H9 (cell line): ENCODE data around the gene GABRR2. TPM values are rescaled to one million over a fixed set of nuclear protein-coding genes. Genes with fewer than 3 reads are reported as not detected.

Experiments used
- DNase-seq: peaks from one replicate; pipeline ENCODE4 v3.0.0-alpha.2; 2017
- H2AFZ ChIP-seq: one replicate; pipeline ENCODE4 v1.6.1; 2013; ENCODE audit warnings: mild to moderate bottlenecking, low read length, control low read depth, moderate library complexity
- H2AK5ac ChIP-seq: 2 replicates; pipeline ENCODE4 v1.6.1; 2013; ENCODE audit warnings: low read length, control low read depth, mixed read lengths; ENCODE audit not compliant: insufficient read length
- H2BK120ac ChIP-seq: one replicate; pipeline ENCODE4 v1.6.1; 2013; ENCODE audit warnings: low read depth, mild to moderate bottlenecking, low read length, control low read depth, inconsistent platforms; ENCODE audit not compliant: poor library complexity, severe bottlenecking
- H2BK12ac ChIP-seq: 2 replicates; pipeline ENCODE4 v1.6.1; 2013; ENCODE audit warnings: low read length, control low read depth, mixed read lengths, low read depth; ENCODE audit not compliant: insufficient read length
- H2BK15ac ChIP-seq: 2 replicates; pipeline ENCODE4 v1.6.1; 2013; ENCODE audit warnings: low read depth, low read length, control low read depth
- H2BK20ac ChIP-seq: one replicate; pipeline ENCODE4 v1.6.1; 2013; ENCODE audit warnings: low read depth, mild to moderate bottlenecking, low read length, control low read depth, inconsistent platforms; ENCODE audit not compliant: poor library complexity, severe bottlenecking
- H2BK5ac ChIP-seq: 2 replicates; pipeline ENCODE4 v1.6.1; 2013; ENCODE audit warnings: low read length, control low read depth, mixed read lengths; ENCODE audit not compliant: insufficient read length
- H3K14ac ChIP-seq: 2 replicates; pipeline ENCODE4 v1.6.1; 2013; ENCODE audit warnings: low read length, control low read depth; ENCODE audit not compliant: insufficient read depth
- H3K18ac ChIP-seq: 2 replicates; pipeline ENCODE4 v1.6.1; 2013; ENCODE audit warnings: low read depth, mild to moderate bottlenecking, mixed read lengths, low read length, control low read depth; ENCODE audit not compliant: insufficient read length
- H3K23ac ChIP-seq: 2 replicates; pipeline ENCODE4 v1.6.1; 2013; ENCODE audit warnings: low read length, control low read depth, mixed read lengths, low read depth; ENCODE audit not compliant: insufficient read length
- H3K23me2 ChIP-seq: 2 replicates; pipeline ENCODE4 v1.6.1; 2013; ENCODE audit warnings: low read depth, mild to moderate bottlenecking, mixed read lengths, low read length, control low read depth; ENCODE audit not compliant: insufficient read length, poor library complexity, severe bottlenecking
- H3K27ac ChIP-seq: 2 replicates; pipeline ENCODE4 v1.5.1; 2013; ENCODE audit warnings: low read length, control low read depth, mixed read lengths, low read depth; ENCODE audit not compliant: insufficient read length
- H3K27me3 ChIP-seq: 2 replicates; pipeline ENCODE4 v1.6.1; 2013; ENCODE audit warnings: low read length, control low read depth, inconsistent platforms; ENCODE audit not compliant: insufficient read depth
- H3K4ac ChIP-seq: 2 replicates; pipeline ENCODE4 v1.6.1; 2013; ENCODE audit warnings: low read depth, mild to moderate bottlenecking, control low read depth, inconsistent platforms, low read length, moderate library complexity
- H3K4me1 ChIP-seq: 2 replicates; pipeline ENCODE4 v1.6.1; 2013; ENCODE audit warnings: low read length, control low read depth, inconsistent platforms; ENCODE audit not compliant: insufficient read depth
- H3K4me2 ChIP-seq: 2 replicates; pipeline ENCODE4 v1.6.1; 2013; ENCODE audit warnings: low read length, control low read depth, mixed read lengths; ENCODE audit not compliant: insufficient read length, insufficient read depth
- H3K56ac ChIP-seq: 2 replicates; pipeline ENCODE4 v1.6.1; 2013; ENCODE audit warnings: low read depth, mild to moderate bottlenecking, mixed read lengths, low read length, control low read depth; ENCODE audit not compliant: insufficient read length
- H3K79me1 ChIP-seq: 2 replicates; pipeline ENCODE4 v1.6.1; 2013; ENCODE audit warnings: low read depth, mild to moderate bottlenecking, moderate library complexity, low read length, control low read depth, inconsistent platforms; ENCODE audit not compliant: insufficient read depth, poor library complexity, severe bottlenecking
- H3K79me2 ChIP-seq: 2 replicates; pipeline ENCODE4 v1.6.1; 2013; ENCODE audit warnings: low read length, control low read depth, inconsistent platforms; ENCODE audit not compliant: insufficient read depth
- H3K9ac ChIP-seq: 2 replicates; pipeline ENCODE4 v1.6.1; 2013; ENCODE audit warnings: low read length, control low read depth, mixed read lengths; ENCODE audit not compliant: insufficient read length; ENCODE audit errors: extremely low read depth
- H3K9me3 ChIP-seq: one replicate; pipeline ENCODE4 v1.6.1; 2013; ENCODE audit warnings: low read depth, low read length, inconsistent platforms; ENCODE audit not compliant: control insufficient read depth
- H3T11ph ChIP-seq: one replicate; pipeline ENCODE4 v1.6.1; 2013; ENCODE audit warnings: mild to moderate bottlenecking, low read length, control low read depth, inconsistent platforms
- H4K20me1 ChIP-seq: one replicate; pipeline ENCODE4 v1.6.1; 2013; ENCODE audit not compliant: control insufficient read depth, insufficient read length, insufficient read depth
- H4K5ac ChIP-seq: 2 replicates; pipeline ENCODE4 v1.6.1; 2013; ENCODE audit warnings: low read depth, mild to moderate bottlenecking, mixed read lengths, low read length, control low read depth; ENCODE audit not compliant: insufficient read length
- H4K8ac ChIP-seq: replicated peaks from 2 replicates; pipeline ENCODE4 v1.6.1; 2013; ENCODE audit warnings: low read length, control low read depth, mixed read lengths, low read depth; ENCODE audit not compliant: insufficient read length
- H4K91ac ChIP-seq: 2 replicates; pipeline ENCODE4 v1.6.1; 2013; ENCODE audit warnings: low read depth, mild to moderate bottlenecking, moderate library complexity, mixed read lengths, low read length, control low read depth; ENCODE audit not compliant: insufficient read length
- H3K27ac Mint-ChIP-seq, 3 experiments: 2 replicates in 2 of 3; 3 replicates in 1 of 3; pipeline ENCODE4 v1.8.0; 2020 to 2021; ENCODE audit warnings: mixed read lengths in 3 of 3, mild to moderate bottlenecking in 1 of 3, moderate library complexity in 1 of 3
- H3K27me3 Mint-ChIP-seq: 2 replicates; pipeline ENCODE4 v1.8.0; 2021; ENCODE audit warnings: low read depth, mild to moderate bottlenecking, moderate library complexity, mixed read lengths
- H3K36me3 Mint-ChIP-seq, 3 experiments: 2 replicates in 2 of 3; 3 replicates in 1 of 3; pipeline ENCODE4 v1.8.0; 2020 to 2021; ENCODE audit warnings: low read depth in 3 of 3, mixed read lengths in 3 of 3; ENCODE audit not compliant: insufficient read depth in 1 of 3
- H3K4me1 Mint-ChIP-seq, 2 experiments: 2 replicates each; pipeline ENCODE4 v1.8.0; 2020; ENCODE audit warnings: mixed read lengths in 2 of 2
- H3K4me3 Mint-ChIP-seq, 2 experiments: 2 replicates in 1 of 2; 3 replicates in 1 of 2; pipeline ENCODE4 v1.8.0; 2020 to 2021; ENCODE audit warnings: mild to moderate bottlenecking in 2 of 2, mixed read lengths in 2 of 2, moderate library complexity in 1 of 2
- H3K9me3 Mint-ChIP-seq, 2 experiments: 2 replicates in 1 of 2; 3 replicates in 1 of 2; pipeline ENCODE4 v1.8.0; 2020; ENCODE audit warnings: mild to moderate bottlenecking in 2 of 2, mixed read lengths in 2 of 2, moderate library complexity in 1 of 2
- CTCF ChIP-seq: fragments of 200-600 bp; sonication (generic); conservative IDR thresholded peaks from 3 replicates; pipeline ENCODE4 v1.8.0; 2021; ENCODE audit warnings: antibody characterized with exemption, mild to moderate bottlenecking
- WGBS: extraction: QIAGEN DNeasy Blood & Tissue Kit; methylation state at CpG from one replicate; pipeline ENCODE4 v1.1.7; 2013; ENCODE audit warnings: missing lambda C conversion rate, low lambda C conversion rate, mixed read lengths; ENCODE audit not compliant: insufficient read length; ENCODE audit errors: extremely low coverage; 5-methylcytosine and 5-hydroxymethylcytosine counted together
- total RNA-seq: library from RNA; stranded (reverse); gene quantifications from 2 replicates; pipeline ENCODE4 v1.2.1, GENCODE V29; 2021

GABRR2 gene
- total RNA-seq, 1 experiment from 2014 or later, result not detected

GRCh38 chr6:89310929-89311328, 4.2 kb downstream of the GABRR2 start:
- Histone ChIP-seq H4K5ac (no peak overlapping the region), H3K4ac (no peak overlapping the region), H2BK12ac (no peak overlapping the region), H3K9ac (no peak overlapping the region), H2AFZ (no peak overlapping the region), H3K14ac (no peak overlapping the region), H3K23ac (no peak overlapping the region), H3K9me3 (no peaks in the 10 kb centered on the region), H3K56ac (no peak overlapping the region), H2AK5ac (no peak overlapping the region), H3K27me3 (no peaks in the 10 kb centered on the region), H3K79me2 (no peaks in the 10 kb centered on the region), H2BK120ac (no peak overlapping the region), H2BK15ac (no peak overlapping the region), H3K23me2 (no peaks in the 10 kb centered on the region), H4K8ac (no peak overlapping the region), H3T11ph (no peak overlapping the region), H3K18ac (no peak overlapping the region), H4K20me1 (peaks cover 3% of the 10 kb centered on the region), H3K4me1 (no peaks in the 10 kb centered on the region), H3K4me2 (no peak overlapping the region), H3K79me1 (no peaks in the 10 kb centered on the region), H2BK20ac (no peak overlapping the region), H2BK5ac (no peak overlapping the region), H4K91ac (no peak overlapping the region), H3K27ac (no peak overlapping the region)
- DNase-seq, result no peak
- Mint-ChIP-seq H3K36me3 (no peaks in the 10 kb centered on the region), H3K27ac (no peak overlapping the region; a peak in 1 of 7 replicates), H3K27me3 (peaks cover 2% of the 10 kb centered on the region), H3K4me3 (no peak overlapping the region), H3K9me3 (no peaks in the 10 kb centered on the region), H3K4me1 (peaks cover 13 to 21% of the 10 kb centered on the region in 2 experiments)
- TF ChIP-seq CTCF, result no peak
- WGBS, result no CpG with 5 or more reads among the region's 11 CpGs
